ENCODE measurements around the gene POLR1A. TPM values are rescaled to one million over a fixed set of nuclear protein-coding genes. Genes with fewer than 3 reads are reported as not detected.

Gene POLR1A
- total and polyA plus RNA-seq, 2 donors (not counting 3 experiments of a cell fraction or from before 2014, with no cell fraction given): 7.6 to 40.7 TPM

DNA sequence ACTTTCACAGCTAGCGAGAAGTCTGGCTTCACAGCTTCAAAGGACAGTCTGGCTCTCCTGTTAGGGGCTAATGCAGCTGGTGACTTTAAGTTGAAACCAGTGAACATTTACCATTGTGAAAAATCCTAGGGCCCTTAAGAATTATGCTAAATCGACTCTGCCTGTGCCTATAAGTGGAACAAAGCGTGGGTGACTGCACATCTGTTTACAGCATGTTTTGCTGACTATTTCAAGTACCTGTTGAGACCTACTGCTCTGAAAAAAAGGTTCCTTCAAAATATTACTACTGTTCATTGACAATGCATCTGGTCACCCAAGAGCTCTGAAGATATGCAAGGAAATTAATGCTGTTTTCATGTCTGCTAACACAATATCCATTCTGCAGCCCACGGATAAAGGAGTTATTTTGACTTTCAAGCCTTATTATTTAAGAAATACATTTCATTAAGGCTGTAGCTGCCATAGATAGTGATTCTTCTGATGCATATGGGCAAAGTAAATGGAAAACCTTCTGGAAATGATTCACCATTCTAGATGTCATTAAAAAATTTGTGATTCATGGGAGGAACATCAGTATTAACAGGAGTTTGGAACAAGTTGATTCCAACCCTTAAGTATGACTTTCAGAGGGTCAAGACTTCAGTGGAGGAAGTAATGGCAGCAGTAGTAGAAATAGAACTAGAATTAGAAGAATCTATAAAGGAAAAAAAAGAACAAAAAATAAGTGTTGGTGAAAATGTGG is 48.9 kb downstream of the POLR1A start:
- Histone ChIP-seq H3K4me2 (ENCODE audit: insufficient read depth, low read length) (no peak overlapping the region), H3K9me1 (replicated peaks; ENCODE audit: control insufficient read depth, extremely low read depth, insufficient read depth, low read length) (no peaks in the 10 kb centered on the region), H3K9me3 (replicated peaks; ENCODE audit: control insufficient read depth, insufficient read depth, low read length) (no peaks in the 10 kb centered on the region), H3K4me3 (replicated peaks in 1 of 3; ENCODE audit: insufficient read depth in 1 of 3, low read depth in 1 of 3, low read length in 3 of 3) (no peak overlapping the region), H3K27ac (ENCODE audit: insufficient read depth, low read depth, low read length) (no peak overlapping the region), H3K9ac (replicated peaks; ENCODE audit: extremely low read depth, insufficient read depth, low read length) (no peak overlapping the region), H3K27me3 (ENCODE audit: control insufficient read depth in 2 of 2, insufficient read depth in 2 of 2, low read length in 2 of 2) (no peaks in the 10 kb centered on the region), H3K79me2 (ENCODE audit: control insufficient read depth, insufficient read depth, low read length) (peaks cover 2% of the 10 kb centered on the region), H3K4me1 (ENCODE audit: control insufficient read depth, extremely low read depth, insufficient read depth, low read length) (peaks cover 7% of the 10 kb centered on the region), H4K20me1 (replicated peaks; ENCODE audit: control insufficient read depth, extremely low read depth, insufficient read depth, low read length) (no peaks in the 10 kb centered on the region), H2AFZ (ENCODE audit: low read depth, low read length) (no peak overlapping the region), H3K36me3 (ENCODE audit: control insufficient read depth in 2 of 2, extremely low read depth in 1 of 2, insufficient read depth in 2 of 2, low read length in 2 of 2) (peaks cover 8% of the 10 kb centered on the region in 2 experiments)
- POLR2A ChIA-PET: no interaction called here
- FAIRE-seq (no peak), DNase-seq (ENCODE audit: low read depth, low spot score) (no peak)
- intact Hi-C loops (cut with micrococcal nuclease) (no loop called here), dilution Hi-C loops (cut with MboI; ENCODE audit: extremely low pct_ligation_motif_present, low sequenced_read_pairs) (no loop called here)
- CTCF ChIA-PET: interaction anchor here (2.1 kb wide), 1 partner anchor 229 kb away, joined by 7 read pairs; no protein-coding TSS in a partner anchor
- TF ChIP-seq POLR2AphosphoS5 (IDR thresholded peaks at IDR 0.05; ENCODE audit: insufficient read depth, low read depth, low read length): no peak
- TF ChIP-seq GATA2 (IDR thresholded peaks at IDR 0.05; ENCODE audit: insufficient read depth, insufficient read length, low read depth, low read length): no peak
- TF ChIP-seq POLR2A (IDR thresholded peaks at IDR 0.05; ENCODE audit: low read depth, low read length): no peak
- TF ChIP-seq JUN (IDR thresholded peaks at IDR 0.05; ENCODE audit: borderline replicate concordance, insufficient read depth, insufficient read length, low read depth): no peak
- TF ChIP-seq, protein P1, sequence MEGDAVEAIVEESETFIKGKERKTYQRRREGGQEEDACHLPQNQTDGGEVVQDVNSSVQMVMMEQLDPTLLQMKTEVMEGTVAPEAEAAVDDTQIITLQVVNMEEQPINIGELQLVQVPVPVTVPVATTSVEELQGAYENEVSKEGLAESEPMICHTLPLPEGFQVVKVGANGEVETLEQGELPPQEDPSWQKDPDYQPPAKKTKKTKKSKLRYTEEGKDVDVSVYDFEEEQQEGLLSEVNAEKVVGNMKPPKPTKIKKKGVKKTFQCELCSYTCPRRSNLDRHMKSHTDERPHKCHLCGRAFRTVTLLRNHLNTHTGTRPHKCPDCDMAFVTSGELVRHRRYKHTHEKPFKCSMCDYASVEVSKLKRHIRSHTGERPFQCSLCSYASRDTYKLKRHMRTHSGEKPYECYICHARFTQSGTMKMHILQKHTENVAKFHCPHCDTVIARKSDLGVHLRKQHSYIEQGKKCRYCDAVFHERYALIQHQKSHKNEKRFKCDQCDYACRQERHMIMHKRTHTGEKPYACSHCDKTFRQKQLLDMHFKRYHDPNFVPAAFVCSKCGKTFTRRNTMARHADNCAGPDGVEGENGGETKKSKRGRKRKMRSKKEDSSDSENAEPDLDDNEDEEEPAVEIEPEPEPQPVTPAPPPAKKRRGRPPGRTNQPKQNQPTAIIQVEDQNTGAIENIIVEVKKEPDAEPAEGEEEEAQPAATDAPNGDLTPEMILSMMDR (IDR thresholded peaks at IDR 0.05; ENCODE audit: extremely low read depth in 1 of 2, insufficient read depth in 1 of 2, low read depth in 1 of 2, low read length in 2 of 2): no peak
- no peak for TF ChIP-seq MYC (IDR thresholded peaks at IDR 0.05; ENCODE audit: low read depth, low read length)
- TF ChIP-seq EZH2 (IDR thresholded peaks at IDR 0.05; ENCODE audit: borderline replicate concordance, low read depth, low read length, severe bottlenecking): no peak
- TF ChIP-seq, protein P2, sequence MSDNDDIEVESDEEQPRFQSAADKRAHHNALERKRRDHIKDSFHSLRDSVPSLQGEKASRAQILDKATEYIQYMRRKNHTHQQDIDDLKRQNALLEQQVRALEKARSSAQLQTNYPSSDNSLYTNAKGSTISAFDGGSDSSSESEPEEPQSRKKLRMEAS (IDR thresholded peaks at IDR 0.05; ENCODE audit: insufficient read depth, insufficient read length): no peak
- no peak for TF ChIP-seq FOS (IDR thresholded peaks at IDR 0.05; ENCODE audit: borderline replicate concordance, insufficient read depth, low read length)
- no TSS peak for BruUV-seq (replicated peaks)

Data from endothelial cell of umbilical vein (primary cell).